Activated naive CD8-positive, alpha-beta T cell treated with anti-CD3 and anti-CD28 coated beads for 36 hours (primary cell): ENCODE results near the gene SULT1C4. TPM values are rescaled to one million over a fixed set of nuclear protein-coding genes. Genes with fewer than 3 reads are reported as not detected.

ENCODE experiments used
- DNase-seq: peaks from one replicate; pipeline ENCODE4 v3.0.0; 2021
- H3K27ac Mint-ChIP-seq: one replicate; pipeline ENCODE4 v1.8.0; 2022; ENCODE audit warnings: mild to moderate bottlenecking, moderate library complexity, mixed read lengths
- H3K27me3 Mint-ChIP-seq: one replicate; pipeline ENCODE4 v1.8.0; 2022; ENCODE audit warnings: mild to moderate bottlenecking, mixed read lengths
- H3K36me3 Mint-ChIP-seq: one replicate; pipeline ENCODE4 v1.8.0; 2021; ENCODE audit warnings: mild to moderate bottlenecking, mixed read lengths
- H3K4me1 Mint-ChIP-seq: one replicate; pipeline ENCODE4 v1.8.0; 2021; ENCODE audit warnings: mixed read lengths
- H3K4me3 Mint-ChIP-seq: one replicate; pipeline ENCODE4 v1.8.0; 2022; ENCODE audit warnings: mild to moderate bottlenecking, moderate library complexity, mixed read lengths
- H3K9me3 Mint-ChIP-seq: one replicate; pipeline ENCODE4 v1.8.0; 2022; ENCODE audit warnings: mixed read lengths
- total RNA-seq, 2 experiments: library from RNA; stranded (reverse); gene quantifications; one replicate each; pipeline ENCODE4 v1.2.3, GENCODE V29; 2021

Gene SULT1C4
- total RNA-seq, 2 experiments from 2014 or later: not detected

DNA sequence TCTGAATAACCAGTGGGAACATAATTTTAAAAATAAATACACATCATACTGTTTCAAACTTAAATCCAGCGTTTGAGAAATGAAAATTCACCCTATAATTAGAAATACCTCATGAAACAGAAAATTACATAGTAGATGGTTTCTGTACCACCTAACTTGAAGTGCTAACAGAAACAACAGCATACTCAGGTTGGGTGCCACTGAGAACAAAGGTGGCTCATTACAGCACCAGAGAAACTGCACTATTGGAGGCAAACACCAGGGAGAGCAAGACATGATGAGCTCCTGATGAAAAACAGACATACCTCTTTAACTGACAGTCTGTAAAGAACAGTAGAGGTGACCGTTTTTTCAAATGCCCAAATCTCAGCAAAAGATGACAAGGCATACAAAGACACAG lies 12.6 kb downstream of the SULT1C4 start:
- Mint-ChIP-seq H3K27ac (no peak overlapping the region), H3K36me3 (no peaks in the 10 kb centered on the region), H3K27me3 (no peaks in the 10 kb centered on the region), H3K9me3 (peaks cover 15% of the 10 kb centered on the region), H3K4me3 (no peak overlapping the region), H3K4me1 (peaks cover 2% of the 10 kb centered on the region)
- no peak for DNase-seq

DNA sequence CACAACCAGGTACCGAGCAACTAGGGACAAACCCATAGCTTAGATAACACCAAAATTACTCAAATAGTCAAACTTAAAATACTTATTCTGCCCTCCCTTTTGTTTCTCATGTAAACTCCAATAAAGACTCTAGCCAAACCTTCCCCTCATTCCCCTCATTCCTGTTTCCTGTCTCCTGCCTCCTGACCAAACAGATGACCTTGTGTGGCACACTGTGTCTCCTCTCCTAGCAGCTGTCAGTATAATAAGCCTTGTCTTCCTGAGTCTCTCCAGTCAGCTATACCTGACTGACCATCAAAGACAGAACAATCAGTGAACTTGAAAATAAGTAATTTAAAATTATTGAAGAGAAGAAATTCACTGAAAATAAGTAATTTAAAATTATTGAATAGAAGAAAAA lies 14.3 kb downstream of the SULT1C4 start:
- H3K27ac Mint-ChIP-seq: no peak overlapping the region
- no peaks in the 10 kb centered on the region for H3K27me3 Mint-ChIP-seq
- H3K9me3 Mint-ChIP-seq: peaks cover 15% of the 10 kb centered on the region
- no peak for DNase-seq
- no peaks in the 10 kb centered on the region for H3K36me3 Mint-ChIP-seq
- H3K4me3 Mint-ChIP-seq: no peak overlapping the region
- H3K4me1 Mint-ChIP-seq: no peaks in the 10 kb centered on the region

DNA sequence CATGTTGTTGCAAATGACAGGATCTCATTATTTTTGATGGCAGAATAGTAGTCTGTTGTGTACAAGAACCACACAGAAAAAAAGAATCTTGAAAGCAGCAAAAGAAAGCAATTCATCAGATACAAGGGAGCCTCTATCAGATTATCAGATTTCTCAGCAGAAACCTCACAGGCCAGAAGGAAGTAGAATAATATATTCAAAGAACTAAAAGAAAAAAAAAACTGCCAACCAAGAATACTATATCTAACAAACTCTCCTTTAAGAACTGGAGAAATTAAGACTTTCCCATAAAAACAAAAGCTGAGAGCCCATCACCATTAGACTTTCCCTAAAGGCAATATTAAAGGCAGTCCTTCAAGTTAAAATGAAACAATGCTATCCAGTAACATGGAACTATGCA lies 15.4 kb downstream of the SULT1C4 start:
- H3K36me3 Mint-ChIP-seq: no peaks in the 10 kb centered on the region
- H3K27me3 Mint-ChIP-seq: no peaks in the 10 kb centered on the region
- no peak overlapping the region for H3K27ac Mint-ChIP-seq
- H3K4me1 Mint-ChIP-seq: no peaks in the 10 kb centered on the region
- peaks cover 17% of the 10 kb centered on the region for H3K9me3 Mint-ChIP-seq
- H3K4me3 Mint-ChIP-seq: no peak overlapping the region
- DNase-seq: no peak

DNA sequence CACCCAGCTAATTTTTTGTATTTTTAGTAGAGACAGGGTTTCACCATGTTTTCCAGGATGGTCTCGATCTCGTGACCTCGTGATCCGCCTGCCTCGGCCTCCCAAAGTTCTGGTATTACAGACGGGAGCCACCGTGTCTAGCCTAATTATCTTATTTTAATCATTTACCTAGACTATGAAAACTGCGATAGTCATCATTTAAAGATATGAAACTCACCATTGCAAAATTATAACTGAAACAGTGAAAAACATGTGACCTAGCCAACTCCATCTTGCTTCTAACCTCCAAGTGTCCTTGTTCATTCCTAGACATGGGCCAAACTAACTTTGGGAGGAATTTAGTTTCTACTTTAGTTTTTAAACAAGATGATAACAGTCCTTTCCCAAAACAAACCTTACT lies 17.4 kb downstream of the SULT1C4 start:
- Mint-ChIP-seq H3K9me3 (peaks cover 32% of the 10 kb centered on the region), H3K4me1 (no peaks in the 10 kb centered on the region), H3K4me3 (no peak overlapping the region), H3K36me3 (peaks cover 2% of the 10 kb centered on the region), H3K27ac (no peak overlapping the region), H3K27me3 (no peaks in the 10 kb centered on the region)
- no peak for DNase-seq

DNA sequence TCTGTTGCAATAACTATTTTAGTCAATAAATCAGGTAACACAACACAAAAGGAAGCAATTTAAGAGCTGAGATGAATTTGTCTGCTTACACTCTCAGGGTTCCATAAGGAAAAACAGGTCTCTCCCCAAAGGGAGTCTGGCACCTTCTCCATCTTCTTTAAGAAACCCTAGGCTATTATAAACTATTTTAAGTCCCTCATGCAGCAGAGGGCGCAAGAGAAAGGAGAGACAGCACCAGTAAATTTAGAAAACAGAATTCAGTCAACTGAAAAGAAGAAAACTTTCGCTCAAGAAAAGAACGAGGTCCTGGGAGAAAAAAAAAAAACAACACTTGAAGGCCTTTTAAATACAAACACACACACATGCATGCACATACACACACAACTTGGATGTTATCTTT lies 19.1 kb downstream of the SULT1C4 start:
- peaks cover 2% of the 10 kb centered on the region for H3K36me3 Mint-ChIP-seq
- DNase-seq: no peak
- H3K27ac Mint-ChIP-seq: no peak overlapping the region

DNA sequence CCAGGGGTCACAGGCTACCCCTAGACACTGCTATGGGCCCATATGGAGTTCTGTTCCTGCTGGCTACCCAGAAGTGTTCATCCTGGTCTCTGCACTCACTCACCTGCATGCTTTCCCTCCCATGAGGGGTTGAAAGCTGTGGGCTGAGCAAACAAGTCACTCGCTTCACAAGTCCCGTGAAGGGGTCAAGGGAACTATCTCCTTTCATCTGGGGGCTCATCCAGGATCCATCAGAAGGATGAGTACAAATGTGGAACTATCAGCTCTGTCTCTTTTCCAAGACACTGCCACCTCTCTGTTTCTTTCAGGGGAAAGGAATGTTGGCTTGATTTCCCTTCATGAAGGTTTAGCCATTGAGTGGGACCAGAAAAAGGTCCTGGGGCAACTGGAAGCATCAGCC lies 21.7 kb downstream of the SULT1C4 start:
- H3K36me3 Mint-ChIP-seq: peaks cover 2% of the 10 kb centered on the region

More for the DNA sequence above, 19.1 kb downstream of the SULT1C4 start:
- H3K4me3 Mint-ChIP-seq: no peak overlapping the region
- H3K27me3 Mint-ChIP-seq: peaks cover 3% of the 10 kb centered on the region
- no peaks in the 10 kb centered on the region for H3K4me1 Mint-ChIP-seq
- peaks cover 36% of the 10 kb centered on the region for H3K9me3 Mint-ChIP-seq

DNA sequence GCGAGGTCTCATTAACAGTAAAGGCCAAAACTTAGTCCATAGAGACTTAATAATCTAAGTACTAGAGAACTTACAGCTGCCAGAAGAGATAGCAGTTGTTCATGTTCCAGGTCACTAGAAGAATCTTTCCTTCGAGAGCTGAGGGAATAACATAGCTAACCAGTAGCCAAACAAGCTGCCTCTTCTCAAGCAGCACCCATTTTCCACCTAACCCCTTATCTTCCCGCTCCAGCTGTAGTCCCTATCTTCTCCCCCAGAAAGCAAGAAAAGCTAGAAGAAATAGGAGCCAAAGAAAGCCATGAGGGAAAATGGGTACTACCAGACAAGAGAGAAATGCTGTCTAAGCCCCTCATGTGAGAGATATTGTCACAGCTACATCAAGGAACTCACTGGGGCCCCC lies 24.0 kb downstream of the SULT1C4 start:
- no peak overlapping the region for H3K27ac Mint-ChIP-seq
- no peak overlapping the region for H3K4me3 Mint-ChIP-seq
- peaks cover 3% of the 10 kb centered on the region for H3K27me3 Mint-ChIP-seq
- H3K4me1 Mint-ChIP-seq: no peaks in the 10 kb centered on the region
- peaks cover 40% of the 10 kb centered on the region for H3K9me3 Mint-ChIP-seq
- DNase-seq: no peak
- H3K36me3 Mint-ChIP-seq: peaks cover 4% of the 10 kb centered on the region

More for the DNA sequence above, 21.7 kb downstream of the SULT1C4 start:
- Mint-ChIP-seq H3K27ac (no peak overlapping the region), H3K4me3 (no peak overlapping the region), H3K4me1 (no peaks in the 10 kb centered on the region), H3K27me3 (peaks cover 3% of the 10 kb centered on the region), H3K9me3 (peaks cover 25% of the 10 kb centered on the region)
- no peak for DNase-seq

DNA sequence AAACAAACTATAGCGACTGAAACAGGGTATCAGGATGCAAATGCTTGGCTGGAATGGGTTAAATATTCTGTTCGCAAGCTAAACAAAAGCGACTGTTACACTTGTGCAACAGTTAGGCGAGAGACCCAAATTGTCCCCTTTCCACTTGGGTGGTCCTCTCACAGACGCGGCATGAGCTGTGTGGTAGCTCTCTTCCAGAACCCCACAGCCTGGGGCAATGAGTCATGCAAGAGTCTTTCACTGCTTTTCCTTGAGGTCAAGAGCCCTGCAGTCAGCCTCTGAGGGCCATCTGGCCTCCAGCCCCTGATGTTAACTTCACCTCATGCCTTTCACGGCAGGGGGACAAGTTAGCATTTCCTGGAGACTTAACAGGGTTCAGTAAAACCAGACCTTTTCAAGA lies 25.7 kb downstream of the SULT1C4 start:
- peaks cover 4% of the 10 kb centered on the region for H3K36me3 Mint-ChIP-seq
- H3K27ac Mint-ChIP-seq: no peak overlapping the region
- peaks cover 3% of the 10 kb centered on the region for H3K27me3 Mint-ChIP-seq
- H3K9me3 Mint-ChIP-seq: peaks cover 35% of the 10 kb centered on the region
- H3K4me1 Mint-ChIP-seq: no peaks in the 10 kb centered on the region
- no peak overlapping the region for H3K4me3 Mint-ChIP-seq
- no peak for DNase-seq

DNA sequence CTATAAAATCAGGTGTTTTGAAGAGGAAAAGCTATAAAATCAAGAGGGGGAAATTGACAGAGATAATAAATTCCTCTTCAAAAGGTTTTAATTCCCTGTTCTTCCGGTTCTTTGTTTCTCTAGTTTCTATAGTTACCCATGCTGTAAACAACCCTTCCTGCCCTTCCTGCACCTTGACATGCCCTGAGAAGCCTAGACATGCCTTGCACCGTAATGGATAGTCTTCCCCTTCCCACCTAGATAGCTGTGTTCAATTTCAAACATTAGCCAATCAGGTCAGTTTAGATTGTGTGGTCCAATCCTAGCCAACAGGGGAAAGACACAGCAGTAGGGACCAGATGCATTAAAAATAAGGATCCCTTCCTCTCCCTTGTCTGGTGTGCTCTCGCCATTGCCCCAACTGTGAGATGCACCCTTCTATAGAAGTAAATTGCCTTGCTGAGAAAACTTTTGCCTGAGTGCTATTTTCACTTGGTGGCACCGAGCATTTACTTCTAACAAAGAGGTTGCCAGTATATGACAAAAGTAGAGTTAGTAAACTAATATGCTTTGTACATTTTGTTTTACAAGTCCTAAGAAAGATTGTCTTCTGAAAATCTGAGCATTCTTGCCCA lies 27.1 kb downstream of the SULT1C4 start:
- Mint-ChIP-seq H3K27ac (no peak overlapping the region), H3K4me1 (no peaks in the 10 kb centered on the region), H3K36me3 (peaks cover 2% of the 10 kb centered on the region), H3K9me3 (peaks cover 26% of the 10 kb centered on the region), H3K27me3 (peaks cover 3% of the 10 kb centered on the region), H3K4me3 (no peak overlapping the region)
- DNase-seq: no peak

DNA sequence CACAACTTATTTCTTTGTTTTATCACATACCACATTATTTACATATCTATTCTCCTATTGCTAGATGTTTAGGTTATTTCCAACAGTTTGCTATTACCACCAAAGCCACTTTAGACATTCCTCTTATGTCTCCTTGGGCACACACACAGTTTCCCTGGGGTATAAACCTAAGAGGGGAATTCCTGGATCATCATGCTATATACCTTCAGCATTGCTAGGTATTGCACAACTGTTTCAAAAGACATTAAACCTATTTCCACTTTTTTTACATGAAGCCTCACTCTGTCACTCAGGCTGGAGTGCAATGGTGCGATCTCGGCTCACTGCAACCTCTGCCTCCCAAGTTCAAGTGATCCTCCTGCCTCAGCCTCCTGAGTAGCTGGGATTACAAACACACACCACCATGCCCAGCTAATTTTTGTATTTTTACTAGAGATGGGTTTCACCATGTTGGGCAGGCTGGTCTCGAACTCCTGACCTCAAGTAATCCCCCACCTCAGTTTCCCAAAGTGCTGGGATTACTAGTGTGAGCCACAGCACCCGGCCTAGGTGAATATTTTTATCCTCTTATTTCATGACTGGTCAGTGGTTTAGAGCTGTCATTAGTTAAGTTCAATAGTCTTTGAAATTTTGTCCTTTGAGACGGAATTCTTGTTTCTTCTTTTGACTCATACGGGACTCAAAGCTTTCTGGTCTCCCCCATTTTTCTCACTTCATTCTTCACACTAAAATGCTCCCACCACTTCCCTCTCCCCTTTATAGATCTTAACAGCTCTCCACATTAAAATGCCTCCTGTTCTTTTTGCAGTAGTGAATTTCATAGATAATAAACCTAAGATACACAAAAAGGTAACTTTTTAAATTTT lies 30.3 kb downstream of the SULT1C4 start:
- no peak for DNase-seq
- no peak overlapping the region for H3K27ac Mint-ChIP-seq
- H3K27me3 Mint-ChIP-seq: no peaks in the 10 kb centered on the region
- no peak overlapping the region for H3K4me3 Mint-ChIP-seq
- peaks cover 2% of the 10 kb centered on the region for H3K36me3 Mint-ChIP-seq
- H3K4me1 Mint-ChIP-seq: no peaks in the 10 kb centered on the region
- peaks cover 17% of the 10 kb centered on the region for H3K9me3 Mint-ChIP-seq

DNA sequence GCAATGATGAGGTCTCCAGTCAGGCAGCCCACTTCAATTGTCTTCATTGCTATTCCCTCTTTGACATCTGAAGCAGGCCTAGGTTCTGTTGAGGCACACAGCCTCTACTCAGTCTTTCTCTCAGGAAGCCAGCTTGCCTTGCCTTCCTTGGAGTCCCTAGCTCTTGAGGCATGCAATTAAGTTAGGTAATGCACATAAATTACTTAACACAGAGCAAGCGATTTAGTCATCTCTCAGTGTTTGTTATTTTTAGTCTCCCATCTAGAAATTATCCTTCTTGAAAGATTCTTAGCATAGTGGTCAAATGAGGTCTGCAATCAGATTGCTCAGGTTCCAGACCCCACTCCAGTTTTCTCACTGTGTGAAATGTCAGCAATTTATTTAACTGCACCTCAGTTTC lies 32.0 kb downstream of the SULT1C4 start:
- DNase-seq: no peak
- H3K4me1 Mint-ChIP-seq: no peaks in the 10 kb centered on the region
- H3K27me3 Mint-ChIP-seq: no peaks in the 10 kb centered on the region
- H3K9me3 Mint-ChIP-seq: peaks cover 12% of the 10 kb centered on the region
- no peak overlapping the region for H3K4me3 Mint-ChIP-seq
- H3K36me3 Mint-ChIP-seq: peaks cover 2% of the 10 kb centered on the region
- no peak overlapping the region for H3K27ac Mint-ChIP-seq

DNA sequence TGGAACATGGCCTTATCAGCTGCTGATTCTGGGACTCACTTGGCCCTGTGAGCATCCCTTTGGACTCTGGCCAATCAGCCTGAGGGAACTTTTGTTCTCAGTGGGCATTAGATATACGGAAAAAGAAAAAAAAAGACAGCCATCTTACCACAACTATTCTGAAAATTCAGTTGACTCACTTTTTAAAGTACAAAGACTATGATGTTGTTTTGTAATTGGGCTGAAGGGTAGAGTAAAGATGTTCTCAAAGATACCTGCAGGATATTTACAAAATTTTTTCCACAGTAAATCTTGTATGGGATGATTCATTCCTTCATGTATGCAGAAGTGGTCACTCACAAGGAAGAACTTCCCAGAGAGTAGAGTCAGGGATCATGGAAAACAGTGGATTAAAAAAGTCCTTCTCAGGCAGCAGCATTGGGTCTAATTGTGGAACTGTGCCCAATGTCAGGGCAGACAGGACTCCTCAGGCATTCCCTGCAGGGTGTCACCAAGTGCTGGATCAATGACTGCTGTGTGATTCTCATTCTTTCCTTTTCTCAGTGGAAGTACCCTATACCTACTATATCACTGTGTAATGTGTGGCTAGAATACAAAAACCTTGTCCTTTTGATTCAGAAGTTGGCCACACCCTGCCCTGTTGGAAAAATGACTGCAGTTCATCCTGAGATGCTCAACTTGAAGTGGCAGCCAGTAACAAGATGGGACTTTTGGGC lies 35.4 kb downstream of the SULT1C4 start:
- no peaks in the 10 kb centered on the region for H3K4me1 Mint-ChIP-seq
- no peaks in the 10 kb centered on the region for H3K27me3 Mint-ChIP-seq
- no peak overlapping the region for H3K27ac Mint-ChIP-seq
- H3K36me3 Mint-ChIP-seq: no peaks in the 10 kb centered on the region
- DNase-seq: no peak
- H3K4me3 Mint-ChIP-seq: no peak overlapping the region
- no peaks in the 10 kb centered on the region for H3K9me3 Mint-ChIP-seq

DNA sequence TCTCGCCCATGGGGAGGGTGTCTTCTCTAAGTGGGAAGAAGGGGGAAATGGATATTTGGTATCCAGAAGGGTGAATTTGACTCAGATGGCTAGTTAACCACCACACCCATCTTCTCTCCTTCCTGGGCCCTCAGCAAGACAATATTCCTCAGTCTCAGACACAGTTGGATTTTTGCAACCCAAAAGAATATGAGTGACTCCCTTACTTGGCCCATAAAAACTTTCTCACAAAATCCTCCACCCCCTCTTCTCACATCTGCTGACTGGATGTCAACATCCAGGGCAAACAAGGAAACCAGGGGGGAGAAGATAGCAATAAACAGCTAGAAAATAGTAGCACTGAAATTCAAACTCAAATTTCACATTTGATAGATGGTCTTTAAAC lies 35.9 kb downstream of the SULT1C4 start:
- no peaks in the 10 kb centered on the region for H3K9me3 Mint-ChIP-seq
- no peaks in the 10 kb centered on the region for H3K36me3 Mint-ChIP-seq
- DNase-seq: no peak
- H3K4me3 Mint-ChIP-seq: no peak overlapping the region
- H3K27me3 Mint-ChIP-seq: no peaks in the 10 kb centered on the region
- H3K27ac Mint-ChIP-seq: no peak overlapping the region
- no peaks in the 10 kb centered on the region for H3K4me1 Mint-ChIP-seq

DNA sequence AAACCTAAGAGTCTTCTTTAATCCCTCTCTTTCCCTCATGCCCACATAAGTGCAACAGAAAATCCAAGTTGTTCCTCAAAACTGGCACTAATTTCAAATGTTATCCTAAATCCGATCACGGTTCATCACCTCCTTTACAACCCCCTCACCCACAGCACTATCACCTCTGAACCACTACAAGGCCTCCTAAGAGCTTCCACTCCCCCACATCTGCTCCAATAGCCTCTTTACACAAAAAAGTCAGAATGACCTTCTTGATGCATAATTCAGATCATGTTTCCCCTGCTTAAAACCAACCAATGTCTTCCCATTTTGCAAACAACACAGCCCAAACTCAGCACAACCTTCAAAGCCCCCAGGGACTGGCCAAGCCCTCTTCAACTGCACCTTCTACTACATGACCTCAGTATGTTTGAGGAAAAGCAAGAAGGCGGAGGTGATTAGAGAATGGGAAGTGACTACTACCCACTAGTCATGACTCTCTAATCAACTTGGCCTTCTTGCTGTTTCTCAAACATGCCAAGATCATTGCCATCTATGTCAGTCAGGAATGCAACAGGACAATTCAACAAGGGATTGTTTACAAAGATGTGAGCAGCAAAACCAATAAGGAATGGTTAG lies 36.6 kb downstream of the SULT1C4 start:
- no peaks in the 10 kb centered on the region for H3K4me1 Mint-ChIP-seq
- DNase-seq: no peak
- no peak overlapping the region for H3K27ac Mint-ChIP-seq
- no peak overlapping the region for H3K4me3 Mint-ChIP-seq
- H3K36me3 Mint-ChIP-seq: no peaks in the 10 kb centered on the region
- H3K27me3 Mint-ChIP-seq: no peaks in the 10 kb centered on the region
- no peaks in the 10 kb centered on the region for H3K9me3 Mint-ChIP-seq

DNA sequence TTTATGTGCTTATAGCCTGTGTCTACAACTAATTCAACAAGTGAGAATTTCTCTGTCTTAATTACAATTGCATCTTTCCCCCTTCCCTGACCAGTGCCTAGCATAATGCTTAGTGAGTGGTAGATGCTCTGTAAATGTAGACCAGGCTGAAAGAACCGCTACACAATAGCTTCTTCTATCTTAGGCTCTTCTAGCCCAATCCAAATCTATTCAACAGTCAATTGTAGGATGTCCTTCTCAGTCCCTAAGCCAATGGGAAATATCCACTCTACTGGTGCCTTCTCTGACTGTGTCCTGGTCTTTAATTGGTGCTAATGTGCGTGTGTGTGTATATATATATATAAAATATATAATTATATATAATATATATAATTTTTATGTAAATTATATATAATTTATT lies 37.2 kb downstream of the SULT1C4 start:
- Mint-ChIP-seq H3K4me1 (no peaks in the 10 kb centered on the region), H3K27me3 (no peaks in the 10 kb centered on the region), H3K4me3 (no peak overlapping the region), H3K36me3 (no peaks in the 10 kb centered on the region), H3K27ac (no peak overlapping the region), H3K9me3 (no peaks in the 10 kb centered on the region)
- no peak for DNase-seq
